Adrenal gland (tissue), 12 donors: Measurements from ENCODE around the gene SRGAP1. TPM values are rescaled to one million over a fixed set of nuclear protein-coding genes. Genes with fewer than 3 reads are reported as not detected.
"Not testable (repeated sequence)": the region's sequence is repeated elsewhere in the genome, so short reads cannot be mapped to it uniquely, and the experiment has no call there.

Experiments used
- DNase-seq, 7 donors: peaks; one replicate each; pipeline ENCODE4 v3.0.0-alpha.2; 2019 to 2020
- H3K27ac ChIP-seq, 5 donors: fragments of 200-600 bp; sonication (generic) in 4 of 5; 1 replicate in 3 of 5; 2 replicates in 2 of 5; pipeline versions ENCODE4 v1.5.1 to v1.8.0; 2016 to 2020; ENCODE audit warnings: mild to moderate bottlenecking in 1 of 5
- H3K27me3 ChIP-seq: fragments of 200-600 bp; 2 replicates; pipeline ENCODE4 v1.8.0; 2021
- H3K36me3 ChIP-seq, 2 donors: fragments of 200-600 bp; replicated peaks in 1 of 2; 1 replicate in 1 of 2; 2 replicates in 1 of 2; pipeline versions ENCODE4 v1.5.1 to v1.8.0; 2018 to 2022
- H3K4me1 ChIP-seq, 2 donors: fragments of 200-600 bp; replicated peaks in 1 of 2; 1 replicate in 1 of 2; 2 replicates in 1 of 2; pipeline versions ENCODE4 v1.5.1 to v1.8.0; 2018 to 2021
- H3K4me3 ChIP-seq, 4 donors: fragments of 200-600 bp; sonication (generic) in 3 of 4; one replicate each; pipeline ENCODE4 v1.5.1; 2016 to 2018
- H3K9me3 ChIP-seq, 3 donors: fragments of 200-600 bp; sonication (generic) in 1 of 3; replicated peaks in 1 of 3; 1 replicate in 2 of 3; 2 replicates in 1 of 3; pipeline versions ENCODE4 v1.5.1 to v1.8.0; 2016 to 2021
- CTCF ChIP-seq, 6 experiments: fragments of 450-650 bp in 4 of 6; fragments of 200-600 bp in 2 of 6; sonication (generic) in 1 of 6; IDR thresholded peaks; 1 replicate in 5 of 6; 2 replicates in 1 of 6; pipeline versions ENCODE4 v1.5.1 to v1.8.0; 2016 to 2021; ENCODE audit warnings: antibody characterized with exemption in 6 of 6, mild to moderate bottlenecking in 2 of 6, moderate library complexity in 1 of 6
- POLR2A ChIP-seq, 2 donors: fragments of 450-650 bp; IDR thresholded peaks; one replicate each; pipeline ENCODE4 v1.6.1; 2017; ENCODE audit warnings: antibody characterized with exemption in 2 of 2, mild to moderate bottlenecking in 2 of 2, moderate library complexity in 1 of 2
- WGBS, 4 donors: extraction: QIAGEN DNeasy Blood & Tissue Kit in 2 of 4; methylation state at CpG; one replicate each; pipeline versions ENCODE4 v1.1.5 to v1.1.7; 2013 to 2017; 5-methylcytosine and 5-hydroxymethylcytosine counted together
- intact Hi-C, 2 donors: fragments of 100-400 bp; cut with DNase I; formaldehyde crosslinking; loops; one replicate each; pipeline versions ENCODE4 v1.14.1 to v1.15.0; 2022 to 2023
- polyA plus RNA-seq, 3 donors: library from polyadenylated mRNA; stranded (reverse); fragments of 200-250 nt in 2 of 3; fragments of 350-450 nt in 1 of 3; fragmentation: Illumina TruSeq in 1 of 3; extraction: RNeasy Lipid Tissue Mini Kit (QIAGEN cat#74804) in 1 of 3; gene quantifications; one replicate each; pipeline ENCODE4 v1.2.3, GENCODE V29; 2013 to 2014
- total RNA-seq, 9 donors: library from RNA; depleted of rRNA in 4 of 9; stranded (reverse); fragments of >200 nt in 4 of 9; fragments of 120-200 nt in 1 of 9; fragmentation: NEBNext Ultra II Directional in 1 of 9; extraction: Animal tissue kit (Norgen Biotek cat#: 25700) in 1 of 9; gene quantifications; one replicate each; pipeline versions ENCODE4 v1.1.0 to v1.2.4, GENCODE V29; 2013 to 2023
- donor health status: healthy with polysubstance abuse.
- donor health status: Bipolar disorder and iron deficiency.
- donor health status: DM: yes; HTN: yes; CAD: no.
- donor health status: DM: no; HTN: no; CAD: no.
- donor health status: DM: no; HTN: no; CAD: no.
- donor health status: DM: yes; HTN: yes; CAD: no.

Gene SRGAP1
- total and polyA plus RNA-seq, 12 donors, result 2.4 to 35.6 (median 9.8) TPM

- Histone ChIP-seq H3K36me3 (peaks cover 0 to 14% of the 10 kb centered on the region in 2 donors), H3K27me3 (no peaks in the 10 kb centered on the region), H3K4me1 (no peaks in the 10 kb centered on the region), H3K4me3 (no peak overlapping the region), H3K9me3 (no peaks in the 10 kb centered on the region), H3K27ac (no peak overlapping the region)
- intact Hi-C loops, result no loop called here
- TF ChIP-seq POLR2A (IDR thresholded peaks at IDR 0.05), result no peak
- WGBS, 4 donors, result 94 to 97% (median 95%) methylated on average over 8 of the region's 8 CpGs
- no peak for DNase-seq
Observed at GRCh38 chr12:64064706-64065105, 220.2 kb downstream of the SRGAP1 start.

GRCh38 chr12:64065881-64066451 is 221.5 kb downstream of the SRGAP1 start:
- DNase-seq, result no peak
- Histone ChIP-seq H3K36me3 (peaks cover 0 to 14% of the 10 kb centered on the region in 2 donors), H3K4me1 (no peaks in the 10 kb centered on the region), H3K27me3 (no peaks in the 10 kb centered on the region), H3K9me3 (no peaks in the 10 kb centered on the region), H3K4me3 (no peak overlapping the region), H3K27ac (no peak overlapping the region)
- 92 to 95% (median 94%) methylated on average over 2 of the region's 2 CpGs for WGBS, 4 donors
- TF ChIP-seq CTCF (IDR thresholded peaks at IDR 0.05) (no peak), POLR2A (IDR thresholded peaks at IDR 0.05) (no peak)
- intact Hi-C loops, result no loop called here

- intact Hi-C loops, result no loop called here
- no peak for TF ChIP-seq POLR2A (IDR thresholded peaks at IDR 0.05)
- no peak for TF ChIP-seq CTCF (IDR thresholded peaks at IDR 0.05)
- WGBS, 4 donors, result 91 to 95% (median 93%) methylated on average over 2 of the region's 2 CpGs
- Histone ChIP-seq H3K4me1 (no peaks in the 10 kb centered on the region), H3K27ac (no peak overlapping the region), H3K36me3 (peaks cover 0 to 14% of the 10 kb centered on the region in 2 donors), H3K9me3 (no peaks in the 10 kb centered on the region), H3K27me3 (no peaks in the 10 kb centered on the region), H3K4me3 (no peak overlapping the region)
- no peak for DNase-seq
Observed at GRCh38 chr12:64066776-64067175, 222.3 kb downstream of the SRGAP1 start.

GRCh38 chr12:64070454-64070853 is 226.0 kb downstream of the SRGAP1 start:
- no peak for DNase-seq
- 81 to 88% (median 82%) methylated on average over 2 of the region's 2 CpGs for WGBS, 4 donors
- Histone ChIP-seq H3K4me1 (no peaks in the 10 kb centered on the region), H3K9me3 (no peaks in the 10 kb centered on the region), H3K27me3 (no peaks in the 10 kb centered on the region), H3K36me3 (peaks cover 0 to 7% of the 10 kb centered on the region in 2 donors), H3K27ac (no peak overlapping the region), H3K4me3 (no peak overlapping the region)
- TF ChIP-seq CTCF (IDR thresholded peaks at IDR 0.05) (no peak), POLR2A (IDR thresholded peaks at IDR 0.05) (no peak)
- intact Hi-C loops, result no loop called here

GRCh38 chr12:64072916-64073575 is 228.5 kb downstream of the SRGAP1 start:
- no peaks in the 10 kb centered on the region for H3K36me3 ChIP-seq
- TF ChIP-seq CTCF (IDR thresholded peaks at IDR 0.05), result no peak
- TF ChIP-seq POLR2A (IDR thresholded peaks at IDR 0.05), result no peak
- H3K27me3 ChIP-seq, result no peaks in the 10 kb centered on the region
- H3K9me3 ChIP-seq, result no peaks in the 10 kb centered on the region
- no peak overlapping the region for H3K27ac ChIP-seq
- WGBS, 4 donors, result 92 to 96% (median 95%) methylated on average over 5 of the region's 5 CpGs
- intact Hi-C loops, result no loop called here
- H3K4me1 ChIP-seq, result no peaks in the 10 kb centered on the region
- DNase-seq, result no peak
- no peak overlapping the region for H3K4me3 ChIP-seq

- 90 to 98% (median 95%) methylated on average over 9 of the region's 9 CpGs for WGBS, 4 donors
- H3K9me3 ChIP-seq, H3K27ac ChIP-seq, H3K4me3 ChIP-seq, DNase-seq, H3K36me3 ChIP-seq, H3K27me3 ChIP-seq, intact Hi-C loops: not testable (repeated sequence)
- H3K4me1 ChIP-seq, result peaks cover 12 to 14% of the 10 kb centered on the region in 2 donors
Observed at GRCh38 chr12:64076565-64076964, 232.1 kb downstream of the SRGAP1 start.
